GM12864 (cell line): ENCODE data around the gene GRM7.

Experiments used
- DNase-seq: peaks from one replicate; pipeline ENCODE4 v3.0.0-alpha.2; 2011; ENCODE audit warnings: low read depth
- H3K4me3 ChIP-seq: 2 replicates; pipeline ENCODE4 v1.5.1; 2011; ENCODE audit warnings: mild to moderate bottlenecking, low read depth, low read length, control low read depth
- TF ChIP-seq, protein P1 (sequence below): IDR thresholded peaks from 2 replicates; pipeline ENCODE4 v1.5.1; 2011; ENCODE audit warnings: low read depth, mild to moderate bottlenecking, moderate library complexity, low read length, control low read depth, inconsistent platforms; ENCODE audit errors: missing control alignments

The GRM7 gene

GRCh38 chr3:7506606-7507180, 645.8 kb downstream of the GRM7 start:
- DNase-seq: no peak
- H3K4me3 ChIP-seq: no peak overlapping the region
- TF ChIP-seq, protein P1, sequence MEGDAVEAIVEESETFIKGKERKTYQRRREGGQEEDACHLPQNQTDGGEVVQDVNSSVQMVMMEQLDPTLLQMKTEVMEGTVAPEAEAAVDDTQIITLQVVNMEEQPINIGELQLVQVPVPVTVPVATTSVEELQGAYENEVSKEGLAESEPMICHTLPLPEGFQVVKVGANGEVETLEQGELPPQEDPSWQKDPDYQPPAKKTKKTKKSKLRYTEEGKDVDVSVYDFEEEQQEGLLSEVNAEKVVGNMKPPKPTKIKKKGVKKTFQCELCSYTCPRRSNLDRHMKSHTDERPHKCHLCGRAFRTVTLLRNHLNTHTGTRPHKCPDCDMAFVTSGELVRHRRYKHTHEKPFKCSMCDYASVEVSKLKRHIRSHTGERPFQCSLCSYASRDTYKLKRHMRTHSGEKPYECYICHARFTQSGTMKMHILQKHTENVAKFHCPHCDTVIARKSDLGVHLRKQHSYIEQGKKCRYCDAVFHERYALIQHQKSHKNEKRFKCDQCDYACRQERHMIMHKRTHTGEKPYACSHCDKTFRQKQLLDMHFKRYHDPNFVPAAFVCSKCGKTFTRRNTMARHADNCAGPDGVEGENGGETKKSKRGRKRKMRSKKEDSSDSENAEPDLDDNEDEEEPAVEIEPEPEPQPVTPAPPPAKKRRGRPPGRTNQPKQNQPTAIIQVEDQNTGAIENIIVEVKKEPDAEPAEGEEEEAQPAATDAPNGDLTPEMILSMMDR: no peak

DNA sequence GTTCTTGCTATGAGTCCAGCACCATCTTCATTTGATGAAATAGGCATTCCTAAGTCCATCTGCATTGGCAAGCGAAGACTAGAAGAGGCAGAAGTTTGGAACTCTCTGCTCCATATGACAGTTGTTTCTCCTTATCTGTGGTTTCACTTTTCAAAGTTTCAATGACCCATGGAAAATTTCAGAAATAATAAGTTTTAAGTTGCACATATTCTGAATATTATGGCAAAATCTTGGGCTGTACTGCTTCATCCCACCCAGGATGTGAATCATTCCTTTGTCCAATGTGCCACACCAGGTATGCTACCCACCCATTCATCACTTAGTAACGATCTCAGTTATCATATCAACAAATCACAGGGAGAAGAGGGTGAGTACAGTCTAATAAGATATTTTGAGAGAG, 647.9 kb downstream of the GRM7 start:
- no peak for DNase-seq
- TF ChIP-seq, protein P1: no peak
- no peak overlapping the region for H3K4me3 ChIP-seq

GRCh38 chr3:7512048-7512447, 651.1 kb downstream of the GRM7 start:
- TF ChIP-seq, protein P1: no peak
- no peak for DNase-seq
- no peak overlapping the region for H3K4me3 ChIP-seq

- no peak for DNase-seq
- H3K4me3 ChIP-seq: no peak overlapping the region
- TF ChIP-seq, protein P1: no peak
Measured at GRCh38 chr3:7518026-7518425, 657.1 kb downstream of the GRM7 start.

DNA sequence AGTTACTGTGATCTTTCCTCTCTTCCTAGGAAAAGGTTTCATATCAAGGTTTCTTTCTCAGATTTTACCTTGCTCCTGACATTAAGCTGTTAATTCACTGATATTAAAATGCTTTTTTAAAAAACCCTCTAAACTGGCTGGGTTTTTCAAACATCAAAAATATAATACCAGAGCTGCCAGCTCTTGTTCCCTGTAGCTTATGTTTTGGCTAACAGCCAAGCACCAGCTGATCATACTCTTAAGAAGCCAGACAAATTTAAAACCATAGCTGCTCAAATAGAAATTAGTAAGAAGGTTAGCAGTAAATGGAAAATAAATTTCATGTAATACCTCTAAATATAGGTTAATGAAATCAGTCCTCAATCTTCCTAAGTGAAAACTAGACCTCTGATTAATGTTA, 657.5 kb downstream of the GRM7 start:
- no peak for DNase-seq
- TF ChIP-seq, protein P1: no peak
- no peak overlapping the region for H3K4me3 ChIP-seq

DNA sequence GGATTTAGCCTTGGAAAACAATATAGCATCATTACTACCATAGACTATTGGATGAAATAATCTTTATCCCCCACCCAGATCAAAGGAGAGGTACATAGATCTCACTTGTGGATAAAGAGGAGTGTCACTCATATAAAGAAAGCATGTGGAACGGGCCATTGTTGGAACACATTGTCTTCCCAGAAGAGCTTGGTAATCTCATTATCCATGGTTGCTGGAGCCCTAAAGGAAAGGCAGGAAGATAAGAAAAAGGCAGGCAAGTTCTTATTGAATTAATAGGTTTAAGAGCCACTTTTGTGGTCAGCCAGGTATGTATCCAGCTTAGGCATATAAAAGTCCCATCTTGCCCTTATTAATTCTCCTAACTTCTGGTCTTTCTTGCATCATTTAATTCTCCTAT, 659.1 kb downstream of the GRM7 start:
- H3K4me3 ChIP-seq: no peak overlapping the region
- TF ChIP-seq, protein P1: no peak
- DNase-seq: no peak

DNA sequence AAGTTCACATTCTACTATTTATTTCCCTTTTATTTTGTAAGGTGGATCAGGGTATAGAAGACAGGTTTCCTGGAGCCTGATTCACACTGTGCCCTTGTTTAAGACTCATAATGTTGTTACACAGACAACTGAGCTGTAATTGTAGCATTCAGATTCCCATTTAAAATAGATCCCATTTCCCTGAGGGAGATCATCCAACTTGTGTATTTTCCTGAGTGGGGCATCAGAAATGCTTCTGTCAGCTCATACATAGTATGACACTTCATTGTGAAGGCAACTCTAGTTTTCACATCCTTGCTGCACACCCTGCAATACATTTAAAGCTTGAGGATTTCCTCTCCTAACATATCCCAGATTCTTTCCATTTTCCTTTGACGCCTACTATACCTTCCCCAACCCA, 659.7 kb downstream of the GRM7 start:
- DNase-seq: no peak
- H3K4me3 ChIP-seq: no peak overlapping the region
- TF ChIP-seq, protein P1: no peak
